Rectal smooth muscle tissue (tissue), 1 donor: ENCODE measurements around the gene NOL12.
"Not testable (repeated sequence)": the region's sequence is repeated elsewhere in the genome, so short reads cannot be mapped to it uniquely, and the experiment has no call there.

Experiments
- H3K27ac ChIP-seq: one replicate; pipeline ENCODE4 v1.7.0; 2013; ENCODE audit warnings: low read depth, low read length, inconsistent platforms
- H3K27me3 ChIP-seq: one replicate; pipeline ENCODE4 v1.7.0; 2013; ENCODE audit warnings: low read length; ENCODE audit not compliant: control insufficient read depth, insufficient read depth
- H3K36me3 ChIP-seq: one replicate; pipeline ENCODE4 v1.7.0; 2013; ENCODE audit warnings: low read length; ENCODE audit not compliant: control insufficient read depth, insufficient read depth
- H3K4me1 ChIP-seq: one replicate; pipeline ENCODE4 v1.7.0; 2013; ENCODE audit warnings: low read length; ENCODE audit not compliant: control insufficient read depth, insufficient read depth
- H3K4me3 ChIP-seq: one replicate; pipeline ENCODE4 v1.7.0; 2013; ENCODE audit warnings: low read length
- H3K9ac ChIP-seq: one replicate; pipeline ENCODE4 v1.7.0; 2013; ENCODE audit warnings: low read length

NOL12 gene

DNA sequence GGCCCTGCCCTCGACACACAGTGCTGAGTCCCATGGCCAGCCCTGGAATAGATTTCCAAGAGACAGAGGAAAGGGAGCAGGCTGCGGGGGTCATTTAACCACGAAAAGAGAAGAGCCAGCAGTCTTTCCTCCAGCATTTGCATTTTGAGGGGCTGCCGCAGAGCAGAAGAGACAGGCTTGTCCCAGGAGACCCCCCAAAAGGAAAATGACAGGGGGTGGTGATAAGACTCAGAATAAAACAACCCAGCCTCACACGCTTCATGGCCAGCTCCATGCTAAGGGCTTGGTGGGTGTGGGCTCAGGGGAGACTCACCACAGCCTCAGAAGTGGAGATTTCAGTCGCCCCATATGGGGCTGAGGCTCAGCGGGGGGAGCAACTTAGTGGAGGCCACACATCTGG, 27.6 kb downstream of the NOL12 start:
- Histone ChIP-seq H3K27ac (no peak overlapping the region), H3K4me1 (no peaks in the 10 kb centered on the region), H3K36me3 (no peaks in the 10 kb centered on the region), H3K4me3 (no peak overlapping the region), H3K9ac (no peak overlapping the region), H3K27me3 (no peaks in the 10 kb centered on the region)

DNA sequence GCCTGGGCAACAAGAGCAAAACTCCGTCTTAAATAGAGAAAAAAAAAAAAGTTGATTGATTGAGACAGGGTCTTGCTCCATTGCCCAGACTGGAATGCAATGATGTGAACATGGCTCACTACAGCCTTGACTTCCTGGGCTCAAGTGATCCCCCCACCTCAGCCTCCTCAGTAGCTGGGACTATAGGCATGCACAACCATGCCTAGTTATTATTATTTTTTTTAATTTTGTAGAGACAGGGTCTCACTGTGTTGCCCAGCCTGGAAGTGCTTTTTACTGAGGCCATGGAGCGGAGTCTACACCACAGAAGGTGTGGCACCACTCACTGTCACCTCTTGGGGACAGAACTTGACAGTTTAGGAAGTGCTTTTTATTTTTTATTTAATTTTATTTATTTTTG, 28.5 kb downstream of the NOL12 start:
- H3K27ac ChIP-seq = no peak overlapping the region
- no peak overlapping the region for H3K4me3 ChIP-seq
- no peaks in the 10 kb centered on the region for H3K4me1 ChIP-seq
- no peak overlapping the region for H3K9ac ChIP-seq
- no peaks in the 10 kb centered on the region for H3K36me3 ChIP-seq
- no peaks in the 10 kb centered on the region for H3K27me3 ChIP-seq

DNA sequence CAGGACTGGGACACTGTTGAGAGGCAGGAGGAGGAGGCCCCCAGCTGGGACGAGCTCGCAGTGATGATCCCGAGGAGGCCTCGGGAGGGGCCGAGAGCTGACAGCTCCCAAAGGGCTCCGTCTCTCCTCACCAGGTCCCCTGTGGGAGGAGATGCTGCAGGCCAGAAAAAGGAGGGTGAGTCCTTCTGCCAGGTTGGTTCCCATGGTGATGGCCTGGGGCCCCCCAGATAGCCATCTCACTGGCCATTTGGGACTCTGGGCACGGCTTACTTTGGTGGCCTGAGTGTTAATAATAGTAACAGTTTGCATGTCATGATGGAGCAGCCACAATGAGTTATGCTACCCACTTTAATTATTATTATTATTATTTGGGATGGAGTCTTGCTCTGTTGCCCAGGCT, 29.6 kb downstream of the NOL12 start:
- Histone ChIP-seq H3K4me3 (no peak overlapping the region), H3K9ac (no peak overlapping the region), H3K36me3 (no peaks in the 10 kb centered on the region), H3K27me3 (no peaks in the 10 kb centered on the region), H3K4me1 (no peaks in the 10 kb centered on the region), H3K27ac (no peak overlapping the region)

DNA sequence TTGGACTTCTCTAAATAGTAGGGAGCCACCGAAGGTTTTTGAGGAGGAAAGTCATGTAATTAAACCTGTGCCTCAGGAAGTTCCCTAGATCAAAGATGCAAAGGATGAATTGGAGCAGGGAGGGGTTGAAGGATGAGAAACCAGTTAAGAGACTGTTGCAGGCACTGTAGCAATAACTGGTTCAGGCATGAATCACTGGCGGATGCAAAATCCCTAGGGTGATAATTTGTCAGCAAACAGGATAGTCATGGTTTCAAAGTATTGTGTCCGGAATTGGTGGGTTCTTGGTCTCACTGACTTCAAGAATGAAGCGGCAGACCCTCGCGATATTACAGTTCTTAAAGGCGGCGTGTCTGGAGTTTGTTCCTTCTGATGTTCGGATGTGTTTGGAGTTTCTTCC, 30.6 kb downstream of the NOL12 start:
- no peak overlapping the region for H3K27ac ChIP-seq
- H3K27me3 ChIP-seq = no peaks in the 10 kb centered on the region
- no peak overlapping the region for H3K9ac ChIP-seq
- H3K4me3 ChIP-seq = no peak overlapping the region
- no peaks in the 10 kb centered on the region for H3K36me3 ChIP-seq
- no peaks in the 10 kb centered on the region for H3K4me1 ChIP-seq

DNA sequence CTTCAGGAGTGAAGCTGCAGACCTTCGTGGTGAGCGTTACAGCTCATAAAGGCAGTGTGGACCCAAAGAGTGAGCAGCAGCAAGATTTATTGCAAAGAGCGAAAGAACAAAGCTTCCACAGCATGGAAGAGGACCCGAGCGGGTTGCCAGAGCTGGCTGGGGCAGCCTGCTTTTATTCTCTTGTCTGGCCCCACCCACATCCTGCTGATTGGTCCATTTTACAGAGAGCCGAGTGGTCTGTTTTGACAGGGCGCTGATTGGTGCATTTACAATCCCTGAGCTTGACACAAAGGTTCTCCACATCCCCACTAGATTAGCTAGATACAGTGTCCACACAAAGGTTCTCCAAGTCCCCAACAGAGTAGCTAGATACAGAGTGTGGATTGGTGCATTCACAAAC, 31.1 kb downstream of the NOL12 start:
- not testable (repeated sequence) for H3K4me3 ChIP-seq, H3K9ac ChIP-seq, H3K4me1 ChIP-seq, H3K27me3 ChIP-seq, H3K27ac ChIP-seq, H3K36me3 ChIP-seq

DNA sequence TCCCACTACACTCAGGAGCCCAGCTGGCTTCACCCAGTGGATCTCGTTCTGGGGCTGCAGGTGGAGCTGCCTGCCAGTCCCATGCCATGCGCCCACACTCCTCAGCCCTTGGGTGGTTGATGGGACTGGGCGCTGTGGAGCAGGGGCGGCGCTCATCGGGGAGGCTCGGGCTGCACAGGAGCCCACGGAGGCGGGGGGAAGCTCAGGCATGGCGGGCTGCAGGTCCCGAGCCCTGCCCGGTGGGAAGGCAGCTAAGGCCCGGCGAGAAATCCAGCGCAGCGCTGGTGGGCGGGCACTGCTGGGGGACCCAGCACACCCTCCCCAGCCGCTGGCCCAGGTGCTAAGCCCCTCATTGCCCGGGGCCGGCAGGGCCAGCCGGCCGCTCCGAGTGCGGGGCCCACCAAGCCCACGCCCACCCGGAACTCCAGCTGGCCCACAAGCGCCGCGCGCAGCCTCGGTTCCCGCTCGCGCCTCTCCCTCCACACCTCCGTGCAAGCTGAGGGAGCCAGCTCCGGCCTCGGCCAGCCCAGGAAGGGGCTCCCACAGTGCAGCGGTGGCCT, 31.7 kb downstream of the NOL12 start:
- not testable (repeated sequence) for H3K36me3 ChIP-seq, H3K4me3 ChIP-seq

DNA sequence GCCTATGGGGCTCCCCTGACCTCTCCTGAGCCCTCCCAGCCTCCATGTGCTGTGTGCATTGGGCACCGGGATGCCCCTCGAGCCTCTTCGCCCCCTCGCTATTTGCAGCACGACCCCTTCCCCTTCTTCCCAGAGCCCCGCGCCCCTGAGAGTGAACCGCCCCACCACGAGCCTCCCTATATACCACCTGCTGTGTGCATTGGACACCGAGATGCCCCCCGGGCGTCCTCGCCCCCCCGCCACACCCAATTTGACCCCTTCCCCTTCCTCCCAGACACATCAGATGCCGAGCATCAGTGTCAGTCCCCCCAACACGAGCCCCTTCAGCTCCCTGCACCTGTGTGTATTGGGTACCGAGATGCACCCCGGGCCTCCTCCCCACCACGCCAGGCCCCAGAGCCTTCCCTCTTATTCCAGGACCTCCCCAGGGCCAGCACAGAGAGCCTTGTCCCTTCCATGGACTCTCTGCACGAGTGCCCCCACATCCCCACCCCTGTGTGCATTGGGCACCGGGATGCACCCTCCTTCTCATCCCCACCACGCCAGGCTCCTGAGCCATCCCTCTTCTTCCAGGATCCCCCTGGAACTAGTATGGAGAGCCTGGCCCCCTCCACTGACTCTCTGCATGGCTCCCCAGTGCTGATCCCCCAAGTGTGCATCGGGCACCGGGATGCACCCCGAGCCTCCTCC, 39.6 kb downstream of the NOL12 start:
- no peaks in the 10 kb centered on the region for H3K27me3 ChIP-seq
- H3K36me3 ChIP-seq = no peaks in the 10 kb centered on the region
- no peaks in the 10 kb centered on the region for H3K4me1 ChIP-seq
- no peak overlapping the region for H3K9ac ChIP-seq
- no peak overlapping the region for H3K27ac ChIP-seq
- H3K4me3 ChIP-seq = no peak overlapping the region

More for the DNA sequence above, 31.7 kb downstream of the NOL12 start:
- H3K9ac ChIP-seq, H3K27ac ChIP-seq, H3K4me1 ChIP-seq, H3K27me3 ChIP-seq: not testable (repeated sequence)

DNA sequence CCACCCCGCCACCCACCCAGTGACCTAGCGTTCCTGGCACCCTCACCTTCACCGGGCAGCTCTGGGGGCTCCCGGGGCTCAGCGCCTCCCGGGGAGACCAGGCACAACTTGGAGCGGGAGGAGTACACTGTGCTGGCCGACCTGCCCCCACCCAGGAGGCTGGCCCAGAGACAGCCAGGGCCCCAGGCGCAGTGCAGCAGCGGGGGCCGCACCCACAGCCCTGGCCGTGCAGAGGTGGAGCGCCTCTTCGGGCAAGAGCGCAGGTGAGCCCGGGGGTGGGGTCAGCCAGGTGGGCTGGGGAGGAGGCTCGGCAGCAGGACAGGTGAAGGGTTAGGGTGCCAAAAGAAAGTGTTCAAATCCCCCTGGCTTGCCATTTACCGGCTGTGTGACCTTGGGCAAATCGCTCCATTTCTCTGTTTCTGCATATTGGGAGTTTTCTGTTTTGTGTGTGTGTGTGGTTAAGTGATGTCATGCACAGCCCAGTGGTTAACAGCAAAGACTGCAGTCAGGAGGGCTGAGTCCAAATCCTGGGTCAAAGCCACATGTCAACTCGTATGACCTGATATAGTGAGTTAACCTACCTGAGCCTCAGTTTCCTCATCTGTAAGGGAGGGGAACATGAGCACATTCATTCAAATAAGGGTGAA, 40.2 kb downstream of the NOL12 start:
- Histone ChIP-seq H3K27me3 (no peaks in the 10 kb centered on the region), H3K4me3 (no peak overlapping the region), H3K4me1 (no peaks in the 10 kb centered on the region), H3K27ac (no peak overlapping the region), H3K36me3 (no peaks in the 10 kb centered on the region), H3K9ac (no peak overlapping the region)

DNA sequence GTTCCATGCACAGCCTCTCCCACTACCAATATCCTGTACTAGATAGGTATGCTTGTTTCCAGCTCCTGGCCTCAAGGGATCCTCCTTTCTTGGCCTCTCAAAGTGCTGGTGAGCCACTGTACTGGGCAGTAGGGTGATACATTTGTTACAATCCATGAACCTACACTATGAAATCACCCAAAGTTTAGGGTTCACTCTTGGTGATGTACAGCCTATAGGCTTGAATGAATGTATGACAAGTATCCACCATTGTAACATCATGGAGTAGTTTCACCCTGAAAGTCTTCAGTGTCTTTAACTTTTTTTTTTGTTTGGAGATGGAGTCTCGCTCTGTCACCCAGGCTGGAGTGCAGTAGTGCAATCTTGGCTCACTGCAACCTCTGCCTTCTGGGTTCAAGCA, 42.5 kb downstream of the NOL12 start:
- no peak overlapping the region for H3K4me3 ChIP-seq
- no peaks in the 10 kb centered on the region for H3K27me3 ChIP-seq
- no peak overlapping the region for H3K27ac ChIP-seq
- H3K36me3 ChIP-seq = no peaks in the 10 kb centered on the region
- H3K9ac ChIP-seq = no peak overlapping the region
- no peaks in the 10 kb centered on the region for H3K4me1 ChIP-seq

DNA sequence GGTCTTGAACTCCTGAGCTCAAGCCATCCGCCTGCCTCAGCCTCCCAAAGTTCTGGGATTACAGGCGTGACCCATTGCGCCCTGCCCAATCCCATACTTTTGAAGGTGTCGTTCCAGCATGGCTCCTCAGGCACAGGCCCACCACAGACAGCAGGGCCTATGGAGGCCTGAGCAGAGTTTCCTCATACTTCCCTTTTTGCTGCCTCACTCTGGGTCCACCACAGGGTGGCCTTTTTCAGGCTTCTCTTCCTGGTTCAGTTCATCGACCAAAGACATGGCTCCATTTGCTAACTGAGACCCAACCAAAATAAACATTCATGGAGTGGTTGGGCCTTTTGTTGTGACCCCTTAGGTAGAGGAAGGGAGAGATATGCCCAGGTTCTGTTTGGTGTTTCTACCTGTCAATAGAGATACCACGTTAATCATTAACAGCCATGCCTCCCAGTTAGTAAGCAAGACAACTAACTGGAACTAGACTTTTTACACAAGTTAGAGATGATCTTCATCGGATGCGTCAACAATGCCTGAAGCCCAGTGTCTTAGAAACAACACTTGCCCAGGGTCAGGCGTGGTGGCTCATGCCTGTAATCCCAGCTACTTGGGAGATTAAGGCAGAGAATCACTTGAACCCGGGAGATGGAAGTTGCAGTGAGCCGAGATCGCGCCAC, 45.8 kb downstream of the NOL12 start:
- Histone ChIP-seq H3K4me3 (no peak overlapping the region), H3K27me3 (no peaks in the 10 kb centered on the region), H3K9ac (no peak overlapping the region), H3K4me1 (no peaks in the 10 kb centered on the region), H3K36me3 (no peaks in the 10 kb centered on the region), H3K27ac (no peak overlapping the region)

DNA sequence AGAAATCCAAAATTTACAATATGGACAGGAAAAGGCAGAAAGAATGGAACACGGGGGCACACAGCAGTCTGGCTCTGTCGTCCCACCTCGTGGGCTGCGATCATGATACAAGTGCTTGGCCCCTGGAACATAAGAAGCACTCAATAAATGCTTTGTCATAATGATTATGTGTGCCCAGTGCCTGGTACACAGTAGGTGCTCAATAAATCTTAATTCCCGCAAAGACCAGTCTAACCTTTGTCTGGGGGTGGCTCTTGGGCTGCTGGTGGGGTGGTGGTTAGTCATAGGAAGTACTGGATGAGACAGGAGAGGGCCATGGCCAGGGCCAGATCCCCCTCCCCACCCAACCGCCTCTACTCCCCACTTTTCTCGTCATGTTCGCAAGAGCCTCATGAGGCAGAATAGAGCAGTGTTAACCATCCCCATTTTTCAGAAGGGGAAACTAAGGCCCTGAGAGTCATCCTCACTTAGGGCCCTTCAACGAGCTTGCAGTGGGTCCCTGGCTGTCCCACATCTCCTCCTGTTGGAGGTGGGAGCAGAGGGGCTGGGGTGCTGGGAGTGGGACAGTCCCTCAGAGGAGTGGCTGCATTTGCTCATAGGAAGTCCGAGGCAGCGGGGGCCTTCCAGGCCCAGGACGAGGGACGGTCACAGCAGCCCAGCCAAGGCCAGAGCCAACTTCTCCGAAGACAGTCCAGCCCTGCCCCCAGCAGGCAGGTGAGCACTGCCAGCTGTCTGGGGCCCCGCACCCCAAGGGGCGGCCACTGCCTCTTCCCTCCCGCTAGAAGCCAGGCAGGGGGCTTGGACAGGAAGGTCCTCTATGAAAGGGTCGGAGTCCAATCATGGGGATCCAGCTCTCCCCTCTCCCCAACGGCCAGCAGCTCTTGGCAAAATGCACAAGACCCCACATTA, 46.8 kb downstream of the NOL12 start:
- H3K4me3 ChIP-seq = no peak overlapping the region
- no peaks in the 10 kb centered on the region for H3K27me3 ChIP-seq
- H3K27ac ChIP-seq = no peak overlapping the region
- H3K9ac ChIP-seq = no peak overlapping the region
- no peaks in the 10 kb centered on the region for H3K4me1 ChIP-seq
- H3K36me3 ChIP-seq = no peaks in the 10 kb centered on the region
